Brain microvascular endothelial cell (primary cell): Measurements from ENCODE around the gene TLR2.

Experiments
- DNase-seq: peaks from one replicate; pipeline ENCODE4 v3.0.0-alpha.2; 2020
- H3K27ac ChIP-seq: fragments of 250-450 bp; sonication (Bioruptor Pico); 2 replicates; pipeline ENCODE4 v1.5.1; 2020; ENCODE audit warnings: mild to moderate bottlenecking, moderate library complexity
- H3K27me3 ChIP-seq: fragments of 250-450 bp; sonication (Bioruptor Pico); replicated peaks from 2 replicates; pipeline ENCODE4 v1.5.1; 2020; ENCODE audit warnings: mild to moderate bottlenecking
- H3K36me3 ChIP-seq: fragments of 250-450 bp; sonication (Bioruptor Pico); replicated peaks from 2 replicates; pipeline ENCODE4 v1.5.1; 2020; ENCODE audit warnings: mild to moderate bottlenecking
- H3K4me3 ChIP-seq: 2 replicates; pipeline ENCODE4 v1.5.1; 2011; ENCODE audit warnings: low read depth, mild to moderate bottlenecking, control low read depth, low read length, moderate library complexity
- in situ Hi-C: cut with HindIII; loops from 2 replicates; pipeline ENCODE4 v1.10.0; 2017; ENCODE audit warnings: low sequenced_read_pairs, low pct_ligation_motif_present
- TF ChIP-seq, protein P1 (sequence below): IDR thresholded peaks from 2 replicates; pipeline ENCODE4 v1.5.1; 2011; ENCODE audit warnings: low read depth, mild to moderate bottlenecking, moderate library complexity, low read length, control low read depth, inconsistent platforms; ENCODE audit errors: missing control alignments

The TLR2 gene, protein sequence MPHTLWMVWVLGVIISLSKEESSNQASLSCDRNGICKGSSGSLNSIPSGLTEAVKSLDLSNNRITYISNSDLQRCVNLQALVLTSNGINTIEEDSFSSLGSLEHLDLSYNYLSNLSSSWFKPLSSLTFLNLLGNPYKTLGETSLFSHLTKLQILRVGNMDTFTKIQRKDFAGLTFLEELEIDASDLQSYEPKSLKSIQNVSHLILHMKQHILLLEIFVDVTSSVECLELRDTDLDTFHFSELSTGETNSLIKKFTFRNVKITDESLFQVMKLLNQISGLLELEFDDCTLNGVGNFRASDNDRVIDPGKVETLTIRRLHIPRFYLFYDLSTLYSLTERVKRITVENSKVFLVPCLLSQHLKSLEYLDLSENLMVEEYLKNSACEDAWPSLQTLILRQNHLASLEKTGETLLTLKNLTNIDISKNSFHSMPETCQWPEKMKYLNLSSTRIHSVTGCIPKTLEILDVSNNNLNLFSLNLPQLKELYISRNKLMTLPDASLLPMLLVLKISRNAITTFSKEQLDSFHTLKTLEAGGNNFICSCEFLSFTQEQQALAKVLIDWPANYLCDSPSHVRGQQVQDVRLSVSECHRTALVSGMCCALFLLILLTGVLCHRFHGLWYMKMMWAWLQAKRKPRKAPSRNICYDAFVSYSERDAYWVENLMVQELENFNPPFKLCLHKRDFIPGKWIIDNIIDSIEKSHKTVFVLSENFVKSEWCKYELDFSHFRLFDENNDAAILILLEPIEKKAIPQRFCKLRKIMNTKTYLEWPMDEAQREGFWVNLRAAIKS

DNA sequence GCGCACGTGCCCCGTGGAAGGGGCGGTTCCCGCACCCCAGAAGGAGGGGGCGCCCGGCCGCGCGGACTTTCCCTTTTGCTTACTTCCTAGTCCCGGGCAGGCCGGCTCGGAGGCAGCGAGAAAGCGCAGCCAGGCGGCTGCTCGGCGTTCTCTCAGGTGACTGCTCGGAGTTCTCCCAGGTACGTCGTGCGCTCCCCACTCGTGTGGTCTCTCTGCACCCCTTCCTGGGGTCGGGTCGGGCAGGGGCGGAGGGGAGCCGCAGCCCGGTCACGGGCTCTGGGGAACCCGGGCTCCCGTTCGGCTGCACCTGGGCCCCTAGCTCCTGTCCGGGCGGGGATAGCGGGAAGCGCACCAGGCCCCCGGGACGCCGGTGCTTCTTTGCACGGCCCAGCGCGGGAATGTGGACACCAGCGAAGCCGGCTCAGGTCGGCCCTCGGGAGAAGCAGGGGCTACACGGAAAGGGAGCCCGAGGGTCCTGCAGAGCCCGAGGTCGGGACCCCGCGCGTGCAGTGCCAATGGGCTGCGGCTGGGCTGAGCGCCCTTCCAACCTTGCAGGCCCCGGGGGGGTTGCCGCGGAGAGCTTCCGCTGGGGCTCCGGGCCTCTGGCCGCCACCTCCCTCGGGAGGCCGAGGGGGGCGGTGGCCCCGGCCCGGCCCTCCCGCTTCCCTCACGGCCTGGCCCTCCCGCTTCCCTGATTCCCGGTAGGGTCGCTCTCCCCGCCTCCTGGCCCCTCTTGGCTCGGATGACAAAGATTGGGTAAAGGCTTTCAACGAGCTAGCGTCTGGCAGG, at the start of gene TLR2:
TLR2 (plus strand) TSS at position 99 of the 789 bp plus-strand sequence. CDS start 18,628 bp downstream, outside the sequence.
- Histone ChIP-seq H3K27me3 (no peaks in the 10 kb centered on the region), H3K27ac (no peak within 1 kb of the TSS), H3K4me3 (peak within 1 kb of the TSS; percentile 59), H3K36me3 (no peaks in the 10 kb centered on the region)
- TF ChIP-seq, protein P1, sequence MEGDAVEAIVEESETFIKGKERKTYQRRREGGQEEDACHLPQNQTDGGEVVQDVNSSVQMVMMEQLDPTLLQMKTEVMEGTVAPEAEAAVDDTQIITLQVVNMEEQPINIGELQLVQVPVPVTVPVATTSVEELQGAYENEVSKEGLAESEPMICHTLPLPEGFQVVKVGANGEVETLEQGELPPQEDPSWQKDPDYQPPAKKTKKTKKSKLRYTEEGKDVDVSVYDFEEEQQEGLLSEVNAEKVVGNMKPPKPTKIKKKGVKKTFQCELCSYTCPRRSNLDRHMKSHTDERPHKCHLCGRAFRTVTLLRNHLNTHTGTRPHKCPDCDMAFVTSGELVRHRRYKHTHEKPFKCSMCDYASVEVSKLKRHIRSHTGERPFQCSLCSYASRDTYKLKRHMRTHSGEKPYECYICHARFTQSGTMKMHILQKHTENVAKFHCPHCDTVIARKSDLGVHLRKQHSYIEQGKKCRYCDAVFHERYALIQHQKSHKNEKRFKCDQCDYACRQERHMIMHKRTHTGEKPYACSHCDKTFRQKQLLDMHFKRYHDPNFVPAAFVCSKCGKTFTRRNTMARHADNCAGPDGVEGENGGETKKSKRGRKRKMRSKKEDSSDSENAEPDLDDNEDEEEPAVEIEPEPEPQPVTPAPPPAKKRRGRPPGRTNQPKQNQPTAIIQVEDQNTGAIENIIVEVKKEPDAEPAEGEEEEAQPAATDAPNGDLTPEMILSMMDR, result no peak
- DNase-seq, result no peak
- in situ Hi-C loops, result no loop called here

DNA sequence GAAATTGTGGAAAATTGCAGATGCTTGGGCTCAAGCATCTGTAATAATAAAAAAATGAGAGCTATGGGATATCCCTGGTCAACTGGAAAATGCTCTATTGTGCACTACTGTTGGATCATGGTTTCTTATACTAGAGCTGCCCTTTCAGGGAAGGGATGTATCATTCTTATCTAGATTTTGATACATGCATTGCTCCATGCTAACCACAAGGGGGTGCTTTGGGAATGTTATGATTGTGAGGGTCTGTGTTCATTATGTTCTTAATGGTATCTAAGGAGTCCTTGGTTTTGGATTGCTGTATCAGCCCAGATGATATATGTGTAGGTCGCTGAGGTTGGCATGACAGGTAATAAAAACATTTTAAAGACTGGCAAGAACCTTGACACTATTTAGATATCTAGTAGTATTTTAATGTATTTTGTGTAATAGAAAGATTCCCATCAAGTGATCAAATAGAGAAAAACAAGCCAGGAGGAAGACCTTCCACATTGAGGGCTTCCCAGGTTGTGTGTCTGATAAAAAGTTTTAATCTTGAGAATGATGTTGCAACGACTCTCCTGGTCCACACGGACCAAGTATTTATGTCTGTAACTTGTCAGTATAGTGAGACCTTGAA, 49.2 kb upstream of the TLR2 start:
- TF ChIP-seq, protein P1, result peak; percentile 65
- Histone ChIP-seq H3K27ac (no peak overlapping the region), H3K27me3 (no peaks in the 10 kb centered on the region), H3K4me3 (no peak overlapping the region), H3K36me3 (peaks cover 28% of the 10 kb centered on the region)
- in situ Hi-C loops, result no loop called here
- no peak for DNase-seq

DNA sequence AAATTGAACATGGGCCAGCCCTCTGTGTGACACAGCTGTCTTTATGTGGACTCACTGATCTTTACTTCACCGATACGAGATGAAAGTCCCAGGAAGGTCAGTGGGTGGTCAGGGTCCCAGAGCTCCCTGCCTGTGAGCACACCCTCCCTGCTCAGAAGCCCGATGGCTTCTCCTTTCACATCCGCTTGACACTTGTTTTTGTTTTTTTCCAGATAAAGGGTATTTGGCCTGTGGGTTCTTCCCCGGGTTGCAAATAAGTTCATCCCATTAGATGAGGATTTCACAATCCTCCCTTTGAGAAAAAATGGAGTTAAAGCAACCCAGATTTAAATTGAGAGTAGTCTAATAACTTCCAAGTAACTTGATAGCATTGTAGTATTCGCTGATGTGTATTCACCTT, 48.2 kb upstream of the TLR2 start:
- TF ChIP-seq, protein P1, result no peak
- no peak for DNase-seq
- in situ Hi-C loops, result no loop called here
- H3K36me3 ChIP-seq, result peaks cover 19% of the 10 kb centered on the region
- no peaks in the 10 kb centered on the region for H3K27me3 ChIP-seq
- no peak overlapping the region for H3K4me3 ChIP-seq
- no peak overlapping the region for H3K27ac ChIP-seq

DNA sequence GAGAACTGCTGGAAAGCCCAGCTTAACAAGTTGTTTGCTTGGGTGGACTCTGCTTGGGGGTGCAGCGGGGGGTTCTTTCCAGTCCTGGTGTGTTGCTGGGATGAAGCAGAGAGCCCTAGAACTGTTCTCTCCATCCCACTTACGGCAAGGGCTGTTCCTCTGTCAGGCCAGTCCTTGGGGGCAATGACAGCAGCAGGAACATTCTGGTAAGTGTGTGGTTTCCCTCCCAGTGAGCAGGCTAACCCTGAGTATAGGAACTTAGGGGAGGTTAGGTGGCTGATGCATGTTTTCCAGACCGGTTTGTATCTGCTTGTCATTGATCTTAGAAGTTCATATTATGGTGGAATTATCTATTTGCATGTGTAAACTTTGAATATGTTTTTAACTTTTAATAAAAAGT, 46.9 kb upstream of the TLR2 start:
- DNase-seq, result no peak
- Histone ChIP-seq H3K4me3 (no peak overlapping the region), H3K27me3 (no peaks in the 10 kb centered on the region), H3K27ac (no peak overlapping the region), H3K36me3 (peaks cover 18% of the 10 kb centered on the region)
- TF ChIP-seq, protein P1, result no peak
- in situ Hi-C loops, result no loop called here

DNA sequence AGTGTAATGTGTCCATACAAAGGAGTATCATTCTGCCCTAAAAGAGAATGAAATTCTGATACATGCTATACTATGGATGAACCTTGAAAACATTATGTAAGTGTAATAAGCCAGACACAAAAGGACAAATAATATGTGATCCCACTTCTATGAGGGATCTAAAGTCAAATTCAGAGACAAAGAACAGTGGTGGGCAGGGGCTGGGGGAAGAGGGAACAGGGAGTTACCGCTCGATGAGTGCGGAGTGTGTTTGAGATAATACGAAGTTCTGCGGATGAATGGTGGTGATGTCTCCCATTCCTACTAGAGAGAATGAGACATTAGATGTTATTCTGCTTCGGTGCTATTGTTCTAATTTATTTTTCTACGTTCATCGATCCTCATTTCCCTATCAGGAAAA, 46.1 kb upstream of the TLR2 start:
- in situ Hi-C loops, result no loop called here
- no peak overlapping the region for H3K4me3 ChIP-seq
- H3K27ac ChIP-seq, result no peak overlapping the region
- DNase-seq, result no peak
- TF ChIP-seq, protein P1, result no peak
- peaks cover 14% of the 10 kb centered on the region for H3K36me3 ChIP-seq
- H3K27me3 ChIP-seq, result no peaks in the 10 kb centered on the region
